H1 (cell line): ENCODE measurements around the gene GREB1L. TPM values are rescaled to one million over a fixed set of nuclear protein-coding genes. Genes with fewer than 3 reads are reported as not detected.

Experiments used
- CTCF ChIA-PET: fragments of 300-600 bp; sonication (Branson Sonifier 250); formaldehyde crosslinking; loops from one replicate; lab custom pipeline; 2021; ENCODE audit not compliant: partially characterized antibody; lab: Charles Lee
- POLR2A ChIA-PET: fragments of 300-600 bp; sonication (Branson Sonifier 250); formaldehyde crosslinking; loops from one replicate; lab custom pipeline; 2021; ENCODE audit warnings: inconsistent platforms; ENCODE audit not compliant: partially characterized antibody; lab: Charles Lee
- DNase-seq, 2 experiments: peaks; one replicate each; pipeline versions ENCODE4 v3.0.0 to v3.0.0-alpha.2; 2010 to 2022; ENCODE audit warnings: low spot score in 2 of 2, low read depth in 1 of 2, mixed read lengths in 1 of 2
- FAIRE-seq: peaks from 2 replicates; lab custom pipeline; 2011; peaks lifted over from hg19 to GRCh38; lab: Jason Lieb, UNC
- H2AFZ ChIP-seq: 2 replicates; pipeline ENCODE4 v1.8.1; 2012; ENCODE audit warnings: low read length, inconsistent platforms
- H2AK5ac ChIP-seq: 2 replicates; pipeline ENCODE4 v1.6.1; 2013; ENCODE audit warnings: low read depth, low read length
- H2BK120ac ChIP-seq: replicated peaks from 2 replicates; pipeline ENCODE3; 2013; ENCODE audit warnings: low read depth, low read length, inconsistent platforms
- H2BK12ac ChIP-seq: 2 replicates; pipeline ENCODE4 v1.6.1; 2013; ENCODE audit warnings: low read depth, low read length
- H2BK15ac ChIP-seq: 2 replicates; pipeline ENCODE4 v1.6.1; 2013; ENCODE audit warnings: low read length
- H2BK20ac ChIP-seq: 2 replicates; pipeline ENCODE4 v1.6.1; 2013; ENCODE audit warnings: low read length
- H2BK5ac ChIP-seq: 2 replicates; pipeline ENCODE4 v1.6.1; 2013; ENCODE audit warnings: low read depth, low read length
- H3K14ac ChIP-seq: 2 replicates; pipeline ENCODE4 v1.6.1; 2013; ENCODE audit warnings: inconsistent platforms; ENCODE audit not compliant: insufficient read length
- H3K18ac ChIP-seq: 2 replicates; pipeline ENCODE4 v1.6.1; 2013; ENCODE audit warnings: low read length; ENCODE audit errors: extremely low read depth
- H3K23ac ChIP-seq: 2 replicates; pipeline ENCODE4 v1.6.1; 2013; ENCODE audit warnings: inconsistent platforms; ENCODE audit not compliant: insufficient read length
- H3K23me2 ChIP-seq: 2 replicates; pipeline ENCODE4 v1.6.1; 2013; ENCODE audit warnings: low read depth, low read length
- H3K27ac ChIP-seq: 2 replicates; pipeline ENCODE4 v1.6.1; 2011; ENCODE audit warnings: low read depth, low read length, inconsistent platforms
- H3K27me3 ChIP-seq, 4 experiments: replicated peaks in 1 of 4; 1 replicate in 1 of 4; 2 replicates in 3 of 4; pipeline versions ENCODE4 v1.6.1 to v1.8.1; 2011 to 2013; ENCODE audit warnings: low read length in 3 of 4, mild to moderate bottlenecking in 3 of 4, inconsistent platforms in 2 of 4, mixed read lengths in 2 of 4, moderate library complexity in 1 of 4; ENCODE audit not compliant: control insufficient read depth in 3 of 4, insufficient read depth in 3 of 4; ENCODE audit errors: extremely low read depth in 1 of 4
- H3K36me3 ChIP-seq, 4 experiments: 2 replicates each; pipeline versions ENCODE4 v1.6.1 to v1.8.1; 2011 to 2013; ENCODE audit warnings: mild to moderate bottlenecking in 4 of 4, low read length in 3 of 4, moderate library complexity in 2 of 4, control low read depth in 1 of 4, inconsistent platforms in 1 of 4; ENCODE audit not compliant: insufficient read depth in 4 of 4, control insufficient read depth in 2 of 4
- H3K4ac ChIP-seq: replicated peaks from 2 replicates; pipeline ENCODE3; 2013; ENCODE audit warnings: low read length, low read depth, mixed read lengths, inconsistent platforms; ENCODE audit not compliant: insufficient read length
- H3K4me1 ChIP-seq, 4 experiments: replicated peaks in 1 of 4; 1 replicate in 1 of 4; 2 replicates in 3 of 4; pipeline versions ENCODE4 v1.6.1 to v1.8.1; 2011 to 2013; ENCODE audit warnings: low read length in 3 of 4, inconsistent platforms in 2 of 4, mixed read lengths in 1 of 4; ENCODE audit not compliant: insufficient read depth in 4 of 4, control insufficient read depth in 3 of 4
- H3K4me2 ChIP-seq, 2 experiments: 2 replicates each; pipeline versions ENCODE4 v1.6.1 to v1.8.1; 2011 to 2013; ENCODE audit warnings: low read depth in 2 of 2, low read length in 2 of 2, control low read depth in 1 of 2, inconsistent platforms in 1 of 2, mild to moderate bottlenecking in 1 of 2; ENCODE audit not compliant: insufficient read depth in 1 of 2
- H3K4me3 ChIP-seq, 4 experiments: fragments of 200-600, 300-600 bp in 1 of 4; sonication (generic), shearing (Covaris generic), sonication (Bioruptor Twin) in 1 of 4; 2 replicates each; pipeline versions ENCODE4 v1.5.1 to v1.8.1; 2011 to 2016; ENCODE audit warnings: low read length in 4 of 4, low read depth in 3 of 4, control low read depth in 2 of 4, inconsistent platforms in 2 of 4, mild to moderate bottlenecking in 2 of 4, mixed read lengths in 1 of 4, moderate library complexity in 1 of 4; ENCODE audit not compliant: insufficient read depth in 2 of 4; ENCODE audit errors: extremely low read depth in 1 of 4
- H3K56ac ChIP-seq: replicated peaks from 2 replicates; pipeline ENCODE3; 2013; ENCODE audit warnings: low read depth, mild to moderate bottlenecking, mixed read lengths, low read length, inconsistent platforms; ENCODE audit not compliant: insufficient read length
- H3K79me1 ChIP-seq: 2 replicates; pipeline ENCODE4 v1.6.1; 2013; ENCODE audit warnings: low read depth, low read length, control low read depth
- H3K79me2 ChIP-seq, 2 experiments: 2 replicates each; pipeline versions ENCODE4 v1.6.1 to v1.8.1; 2012 to 2013; ENCODE audit warnings: low read length in 2 of 2, mild to moderate bottlenecking in 2 of 2, inconsistent platforms in 1 of 2; ENCODE audit not compliant: insufficient read depth in 2 of 2, control insufficient read depth in 1 of 2
- H3K9ac ChIP-seq, 4 experiments: replicated peaks in 1 of 4; 1 replicate in 1 of 4; 2 replicates in 3 of 4; pipeline versions ENCODE4 v1.6.1 to v1.8.1; 2011 to 2013; ENCODE audit warnings: low read depth in 3 of 4, low read length in 3 of 4, control low read depth in 2 of 4, mild to moderate bottlenecking in 2 of 4, moderate library complexity in 2 of 4, inconsistent platforms in 1 of 4; ENCODE audit errors: extremely low read depth in 1 of 4
- H3K9me3 ChIP-seq, 2 experiments: 2 replicates each; pipeline versions ENCODE4 v1.6.1 to v1.8.1; 2012 to 2013; ENCODE audit warnings: mild to moderate bottlenecking in 2 of 2, moderate library complexity in 2 of 2, control low read depth in 1 of 2, inconsistent platforms in 1 of 2, low read depth in 1 of 2, low read length in 1 of 2, mixed read lengths in 1 of 2; ENCODE audit not compliant: insufficient read depth in 2 of 2
- H4K20me1 ChIP-seq, 2 experiments: replicated peaks in 1 of 2; 2 replicates each; pipeline versions ENCODE3 to v1.8.1; 2011 to 2013; ENCODE audit warnings: inconsistent platforms in 2 of 2, low read length in 2 of 2, mild to moderate bottlenecking in 1 of 2; ENCODE audit not compliant: insufficient read depth in 2 of 2, control insufficient read depth in 1 of 2
- H4K5ac ChIP-seq: 2 replicates; pipeline ENCODE4 v1.6.1; 2013; ENCODE audit warnings: low read length, low read depth, mixed read lengths, inconsistent platforms; ENCODE audit not compliant: insufficient read length
- H4K8ac ChIP-seq: 2 replicates; pipeline ENCODE4 v1.8.0; 2013; ENCODE audit warnings: mild to moderate bottlenecking, moderate library complexity, low read length, inconsistent platforms; ENCODE audit not compliant: insufficient read depth; ENCODE audit errors: extremely low read depth
- H4K91ac ChIP-seq: replicated peaks from 2 replicates; pipeline ENCODE3; 2013; ENCODE audit warnings: low read length, mixed read lengths, inconsistent platforms; ENCODE audit not compliant: insufficient read length
- ATF2 ChIP-seq: IDR thresholded peaks from 2 replicates; pipeline ENCODE4 v1.6.1; 2012; ENCODE audit warnings: low read length, inconsistent platforms
- CBX8 ChIP-seq: fragments of 300-800, 300-1000 bp; sonication (generic); IDR thresholded peaks from 2 replicates; pipeline ENCODE4 v1.7.1; 2016; ENCODE audit warnings: low read depth, low read length, borderline replicate concordance
- CHD1 ChIP-seq: IDR thresholded peaks from 2 replicates; pipeline ENCODE4 v1.6.1; 2012; ENCODE audit warnings: low read depth, low read length, improper control_type of control experiment
- CTBP2 ChIP-seq: IDR thresholded peaks from 2 replicates; pipeline ENCODE4 v1.7.0; 2011; ENCODE audit warnings: borderline replicate concordance, mild to moderate bottlenecking, moderate library complexity, mixed read lengths, low read length; ENCODE audit not compliant: insufficient read depth, insufficient read length
- CTCF ChIP-seq, 3 experiments: IDR thresholded peaks; 1 replicate in 2 of 3; 2 replicates in 1 of 3; pipeline versions ENCODE4 v1.5.1 to v1.6.1; 2011; ENCODE audit warnings: low read length in 3 of 3, mild to moderate bottlenecking in 3 of 3, inconsistent platforms in 2 of 3, low read depth in 1 of 3, moderate library complexity in 1 of 3; ENCODE audit not compliant: insufficient read depth in 1 of 3; ENCODE audit errors: control extremely low read depth in 1 of 3
- EZH2 ChIP-seq: fragments of 200-600 bp; sonication (generic); IDR thresholded peaks from 2 replicates; pipeline ENCODE4 v1.7.1; 2012; ENCODE audit warnings: low read depth, mild to moderate bottlenecking, moderate library complexity, low read length, inconsistent platforms; ENCODE audit not compliant: severe bottlenecking
- RNF2 ChIP-seq: fragments of 200-900, 300-1000 bp; sonication (generic); IDR thresholded peaks from 2 replicates; pipeline ENCODE4 v1.7.1; 2016; ENCODE audit warnings: borderline replicate concordance, low read depth, mild to moderate bottlenecking, antibody characterized with exemption, low read length; ENCODE audit not compliant: poor library complexity, severe bottlenecking; ENCODE audit errors: missing control alignments
- SRF ChIP-seq: IDR thresholded peaks from 2 replicates; pipeline ENCODE4 v1.6.1; 2011; ENCODE audit warnings: mild to moderate bottlenecking, low read depth, low read length, moderate library complexity
- ZNF274 ChIP-seq: IDR thresholded peaks from 2 replicates; pipeline ENCODE4 v1.7.0; 2012; ENCODE audit warnings: low read length, borderline replicate concordance; ENCODE audit errors: extremely low read depth
- WGBS, 2 experiments: shearing (Covaris generic) in 1 of 2; methylation state at CpG; one replicate each; pipeline versions ENCODE4 v1.1.6 to v1.1.7; 2013 to 2015; ENCODE audit warnings: low lambda C conversion rate in 2 of 2, mixed read lengths in 2 of 2, inconsistent platforms in 1 of 2, low coverage in 1 of 2, missing lambda C conversion rate in 1 of 2; ENCODE audit not compliant: insufficient replicate concordance in 2 of 2, insufficient coverage in 1 of 2, insufficient read length in 1 of 2; ENCODE audit errors: extremely low coverage in 1 of 2, missing lambda C conversion rate in 1 of 2; 5-methylcytosine and 5-hydroxymethylcytosine counted together
- polyA plus RNA-seq, 7 experiments: library from polyadenylated mRNA; depleted of rRNA in 3 of 7; stranded (reverse) in 5 of 7; unstranded in 2 of 7; fragments of >200 nt in 5 of 7; fragments of 200-250 nt in 2 of 7; gene quantifications; 1 replicate in 5 of 7; 2 replicates in 1 of 7; 4 replicates in 1 of 7; pipeline versions ENCODE4 v1.2.1 to v1.2.3, GENCODE V29; 2011 to 2013; ENCODE audit warnings: missing spikeins in 2 of 7, mixed read lengths in 2 of 7
- total RNA-seq: library from RNA; stranded (reverse); fragmentation: NEBNext Ultra II Directional; extraction: Animal tissue kit (Norgen Biotek cat#: 25700); gene quantifications from 2 replicates; pipeline ENCODE4 v1.2.1, GENCODE V29; 2021

Gene GREB1L
- total and polyA plus RNA-seq, 2 of the 8 experiments (the other 6 are each of a cell fraction or from before 2014, with no cell fraction given), result 0.34 to 1.6 TPM

DNA sequence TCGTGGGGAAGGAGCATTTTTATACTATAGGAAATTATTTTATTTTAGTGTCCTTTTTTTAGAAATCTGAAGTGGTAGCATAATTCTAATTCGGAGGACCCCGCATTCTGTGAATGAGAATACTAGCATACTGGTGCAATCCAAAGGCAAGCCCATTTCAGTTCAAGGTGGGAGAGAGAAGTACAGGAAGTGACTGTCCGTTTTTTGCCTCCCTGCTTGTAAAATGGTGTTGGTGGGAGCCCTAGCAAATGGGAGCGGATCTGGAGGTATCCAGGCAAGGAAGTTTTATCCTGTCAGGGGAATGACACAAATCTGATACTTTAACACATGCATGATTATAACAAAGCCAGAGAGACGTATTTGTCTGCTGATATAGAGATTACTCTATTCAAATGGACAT, 216.8 kb downstream of the GREB1L start:
- Histone ChIP-seq H3K79me1 (no peaks in the 10 kb centered on the region), H2BK15ac (no peak overlapping the region), H3K56ac (no peak overlapping the region), H3K27me3 (no peaks in the 10 kb centered on the region), H4K5ac (no peak overlapping the region), H3K4me3 (no peak overlapping the region), H3K4me2 (no peak overlapping the region), H3K4me1 (no peaks in the 10 kb centered on the region), H2BK120ac (no peak overlapping the region), H3K27ac (no peak overlapping the region), H3K23me2 (no peaks in the 10 kb centered on the region), H4K20me1 (no peaks in the 10 kb centered on the region), H4K8ac (no peak overlapping the region), H2BK5ac (no peak overlapping the region), H2BK20ac (no peak overlapping the region), H2BK12ac (no peak overlapping the region), H3K36me3 (no peaks in the 10 kb centered on the region), H4K91ac (no peak overlapping the region), H3K4ac (no peak overlapping the region), H3K9me3 (no peaks in the 10 kb centered on the region), H2AFZ (no peak overlapping the region), H3K9ac (no peak overlapping the region), H3K18ac (no peak overlapping the region), H3K14ac (no peak overlapping the region), H2AK5ac (no peak overlapping the region), H3K23ac (no peak overlapping the region), H3K79me2 (no peaks in the 10 kb centered on the region)
- WGBS, 2 experiments, result 83% methylated on average over 6 of the region's 6 CpGs; no CpG with 5 or more reads in 1 of the 2 experiments
- no peak for DNase-seq
- CTCF ChIA-PET, result no interaction called here
- POLR2A ChIA-PET, result no interaction called here
- no peak for FAIRE-seq
- no peak for TF ChIP-seq ZNF274
- no peak for TF ChIP-seq ATF2
- no peak for TF ChIP-seq EZH2
- TF ChIP-seq RNF2, result no peak
- no peak for TF ChIP-seq CHD1
- TF ChIP-seq CTBP2, result no peak
- no peak for TF ChIP-seq SRF
- TF ChIP-seq CBX8, result no peak
- TF ChIP-seq CTCF (IDR thresholded peaks at IDR 0.05; ENCODE audit: control extremely low read depth in 1 of 3, insufficient read depth in 1 of 3, low read depth in 1 of 3, low read length in 3 of 3), result no peak
